Astrocyte (in vitro differentiated cells and primary cell): ENCODE results near the gene MAP1B.

ENCODE experiments used
- EZH2 ChIP-seq: IDR thresholded peaks from 2 replicates; pipeline ENCODE4 v1.6.1; 2012; ENCODE audit warnings: mild to moderate bottlenecking, low read length, inconsistent platforms; ENCODE audit not compliant: insufficient read depth
- TF ChIP-seq, protein P1 (sequence below): IDR thresholded peaks from 2 replicates; pipeline ENCODE4 v1.5.1; 2011; ENCODE audit warnings: low read depth, mild to moderate bottlenecking, inconsistent platforms, low read length, moderate library complexity; ENCODE audit not compliant: insufficient read depth

DNA sequence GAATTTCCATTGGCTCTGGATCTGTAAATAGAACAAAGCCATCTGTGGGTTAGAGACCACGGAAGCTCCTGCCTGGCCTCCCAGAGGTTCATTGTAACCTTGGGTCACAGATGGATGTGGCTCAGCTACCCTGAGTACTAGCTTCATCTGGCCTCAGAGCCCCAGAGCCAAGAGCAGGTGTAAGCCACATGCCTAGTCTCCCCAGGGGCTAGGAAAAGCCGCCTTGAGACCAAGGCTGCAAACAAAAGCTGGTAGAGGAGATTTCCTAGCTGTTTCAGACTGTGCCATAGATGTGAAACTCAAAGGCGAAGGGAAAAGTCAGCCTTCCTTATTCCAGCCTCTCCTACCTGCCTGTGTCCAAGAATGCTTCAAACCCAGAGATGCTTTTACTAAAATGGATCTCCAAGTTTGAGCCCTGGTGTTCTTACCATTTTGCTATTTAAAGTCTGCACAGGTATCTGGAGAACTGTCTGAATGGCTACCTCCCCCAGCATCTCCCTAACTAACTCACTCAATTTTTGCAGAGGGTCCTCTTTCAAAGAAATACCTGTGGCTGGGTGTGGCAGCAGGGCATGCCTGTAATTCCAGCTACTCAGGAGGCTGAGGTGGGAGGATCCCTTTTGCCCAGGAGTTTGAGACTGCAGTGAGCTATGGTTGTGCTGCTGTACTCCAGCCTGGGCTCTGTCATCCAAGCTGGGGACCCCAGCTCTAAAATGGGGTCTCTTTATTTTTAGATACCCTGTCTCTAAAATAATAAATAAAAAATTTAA lies 42.3 kb upstream of the MAP1B start:
- TF ChIP-seq EZH2: no peak
- TF ChIP-seq, protein P1, sequence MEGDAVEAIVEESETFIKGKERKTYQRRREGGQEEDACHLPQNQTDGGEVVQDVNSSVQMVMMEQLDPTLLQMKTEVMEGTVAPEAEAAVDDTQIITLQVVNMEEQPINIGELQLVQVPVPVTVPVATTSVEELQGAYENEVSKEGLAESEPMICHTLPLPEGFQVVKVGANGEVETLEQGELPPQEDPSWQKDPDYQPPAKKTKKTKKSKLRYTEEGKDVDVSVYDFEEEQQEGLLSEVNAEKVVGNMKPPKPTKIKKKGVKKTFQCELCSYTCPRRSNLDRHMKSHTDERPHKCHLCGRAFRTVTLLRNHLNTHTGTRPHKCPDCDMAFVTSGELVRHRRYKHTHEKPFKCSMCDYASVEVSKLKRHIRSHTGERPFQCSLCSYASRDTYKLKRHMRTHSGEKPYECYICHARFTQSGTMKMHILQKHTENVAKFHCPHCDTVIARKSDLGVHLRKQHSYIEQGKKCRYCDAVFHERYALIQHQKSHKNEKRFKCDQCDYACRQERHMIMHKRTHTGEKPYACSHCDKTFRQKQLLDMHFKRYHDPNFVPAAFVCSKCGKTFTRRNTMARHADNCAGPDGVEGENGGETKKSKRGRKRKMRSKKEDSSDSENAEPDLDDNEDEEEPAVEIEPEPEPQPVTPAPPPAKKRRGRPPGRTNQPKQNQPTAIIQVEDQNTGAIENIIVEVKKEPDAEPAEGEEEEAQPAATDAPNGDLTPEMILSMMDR: no peak
